HG03571 (cell line): ENCODE data around the gene PRUNE2.

ENCODE experiments used
- ATAC-seq: cut with Tn5 transposase; IDR thresholded peaks from one replicate; pipeline ENCODE4 v1.9.1; 2021; ENCODE audit not compliant: unreplicated experiment

PRUNE2 gene

GRCh38 chr9:76900884-76901440, 5.0 kb downstream of the PRUNE2 start:
- no peak for ATAC-seq

- no peak for ATAC-seq
Observed at GRCh38 chr9:76898786-76899185, 7.1 kb downstream of the PRUNE2 start.

DNA sequence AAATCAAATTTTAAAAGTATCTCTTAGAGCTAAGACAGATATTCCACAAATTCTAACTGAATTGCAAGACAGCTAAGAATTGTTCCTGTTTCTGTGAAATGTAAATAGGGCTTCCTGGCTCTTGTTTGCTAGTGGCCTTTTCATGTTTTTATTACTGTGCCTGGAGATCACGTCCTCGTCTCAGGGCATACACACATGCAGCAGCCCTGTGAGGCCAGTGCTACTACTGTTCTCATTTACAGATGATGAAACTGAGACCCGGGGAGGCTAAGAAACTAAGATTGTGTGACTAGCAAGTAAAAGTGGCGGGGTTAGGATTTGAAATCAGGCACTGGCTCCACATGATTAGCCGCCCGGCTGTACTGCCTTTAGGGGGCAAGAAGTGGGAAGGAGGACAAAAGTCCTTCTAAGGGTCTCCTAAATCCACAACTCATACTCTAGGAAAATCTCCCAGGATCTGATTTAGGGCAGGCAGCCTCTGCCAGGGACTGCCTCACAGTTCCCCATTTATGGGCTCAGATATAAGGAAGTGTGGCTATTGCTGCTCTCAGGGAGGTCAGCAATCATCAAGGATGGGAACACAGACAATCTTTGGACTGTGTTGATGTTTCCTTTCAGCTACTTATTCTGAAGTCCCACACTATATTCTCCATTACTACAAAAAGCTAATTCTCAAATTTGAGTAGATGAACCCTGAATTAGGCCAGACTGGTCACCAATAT, 7.9 kb downstream of the PRUNE2 start:
- ATAC-seq: no peak

GRCh38 chr9:76896035-76896434, 9.9 kb downstream of the PRUNE2 start:
- ATAC-seq: no peak

DNA sequence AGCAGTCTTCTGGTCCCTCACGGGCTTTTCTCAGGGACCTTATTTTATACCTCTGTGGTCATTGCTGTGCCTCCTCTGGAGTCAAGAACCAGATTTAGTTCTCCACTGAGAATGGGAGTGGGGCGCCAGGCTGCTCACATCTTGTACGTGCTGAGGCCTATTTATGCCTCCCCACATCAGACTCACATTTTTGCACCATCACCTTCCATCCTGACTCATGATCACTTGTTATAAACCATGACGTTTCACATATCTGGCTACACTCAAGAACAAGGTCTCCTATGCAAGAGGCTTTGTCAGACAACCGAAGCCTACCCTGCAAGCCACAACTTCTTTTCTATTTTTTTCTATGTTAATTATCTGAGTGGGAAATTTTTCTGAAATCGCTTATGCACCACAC, 10.7 kb downstream of the PRUNE2 start:
- no peak for ATAC-seq

- no peak for ATAC-seq
Observed at GRCh38 chr9:76894198-76894597, 11.7 kb downstream of the PRUNE2 start.

- ATAC-seq: no peak
Observed at GRCh38 chr9:76893395-76893932, 12.4 kb downstream of the PRUNE2 start.

DNA sequence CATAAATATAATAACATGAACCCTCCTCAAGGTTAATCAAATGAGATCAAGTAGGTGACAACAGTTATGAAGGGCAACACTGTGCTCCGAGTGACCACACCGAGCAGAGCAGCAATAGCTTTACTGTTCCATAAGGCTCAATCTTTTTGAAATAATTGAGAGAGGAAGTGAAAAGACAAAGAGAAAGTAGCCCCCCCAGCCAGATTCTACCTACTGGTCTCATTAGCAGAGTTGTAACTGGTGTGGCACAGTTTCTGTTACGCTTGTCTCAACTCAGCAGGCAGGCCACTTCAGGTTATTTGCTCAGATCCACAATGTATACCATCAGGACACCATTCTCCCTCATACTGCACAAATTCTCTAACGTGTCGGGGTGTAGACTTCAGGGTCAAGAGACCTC, 14.0 kb downstream of the PRUNE2 start:
- ATAC-seq: no peak

- ATAC-seq: no peak
Observed at GRCh38 chr9:76891279-76891678, 14.6 kb downstream of the PRUNE2 start.

DNA sequence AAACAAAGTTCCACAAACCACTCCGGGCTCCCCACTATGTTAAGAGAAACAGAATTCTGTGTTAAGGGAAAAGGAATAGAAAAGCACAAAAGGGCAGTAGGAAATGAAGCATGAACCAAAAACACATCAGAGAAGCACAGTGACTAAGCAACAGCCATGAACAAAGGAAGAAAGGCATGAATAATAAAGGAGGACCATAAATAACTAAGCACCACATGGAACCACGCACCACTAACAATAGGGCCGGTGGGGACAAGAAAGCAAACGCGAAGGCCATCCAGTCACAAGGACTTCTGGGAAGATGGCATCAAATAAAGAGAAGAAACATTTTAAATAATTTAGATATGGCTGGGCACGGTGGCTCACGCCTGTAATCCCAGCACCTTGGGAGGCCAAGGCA, 18.0 kb downstream of the PRUNE2 start:
- ATAC-seq: no peak

GRCh38 chr9:76887003-76887821, 18.7 kb downstream of the PRUNE2 start:
- no peak for ATAC-seq

GRCh38 chr9:76886318-76886717, 19.6 kb downstream of the PRUNE2 start:
- ATAC-seq: no peak

- no peak for ATAC-seq
Observed at GRCh38 chr9:76884823-76885222, 21.1 kb downstream of the PRUNE2 start.

DNA sequence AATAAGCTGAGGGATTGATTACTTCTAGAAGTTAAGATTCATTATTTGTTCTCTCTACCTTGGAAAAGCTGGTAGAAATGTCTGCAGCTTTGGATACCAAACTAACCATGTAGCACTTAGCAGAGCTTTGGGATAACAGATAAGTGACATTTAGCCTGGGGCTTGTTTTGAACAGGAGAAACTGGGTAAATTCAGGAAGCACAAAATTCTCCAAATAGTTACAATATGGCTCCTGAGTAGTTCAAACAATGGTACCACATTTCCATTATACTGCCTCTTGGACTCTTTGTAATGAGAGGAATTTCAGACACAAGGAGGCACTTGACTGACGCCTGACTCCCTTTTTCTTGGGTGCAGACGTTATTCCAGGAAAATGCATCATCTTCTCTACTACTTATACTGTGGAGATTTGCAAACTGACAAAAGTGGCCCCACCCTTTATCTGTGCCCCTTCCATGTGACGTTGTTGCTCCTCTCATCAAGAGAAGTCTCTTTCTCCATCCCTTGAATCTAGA, 22.5 kb downstream of the PRUNE2 start:
- no peak for ATAC-seq

- peak; percentile 86 for ATAC-seq
Observed at GRCh38 chr9:76882686-76883085, 23.2 kb downstream of the PRUNE2 start.

GRCh38 chr9:76880210-76880609, 25.7 kb downstream of the PRUNE2 start:
- ATAC-seq: no peak

DNA sequence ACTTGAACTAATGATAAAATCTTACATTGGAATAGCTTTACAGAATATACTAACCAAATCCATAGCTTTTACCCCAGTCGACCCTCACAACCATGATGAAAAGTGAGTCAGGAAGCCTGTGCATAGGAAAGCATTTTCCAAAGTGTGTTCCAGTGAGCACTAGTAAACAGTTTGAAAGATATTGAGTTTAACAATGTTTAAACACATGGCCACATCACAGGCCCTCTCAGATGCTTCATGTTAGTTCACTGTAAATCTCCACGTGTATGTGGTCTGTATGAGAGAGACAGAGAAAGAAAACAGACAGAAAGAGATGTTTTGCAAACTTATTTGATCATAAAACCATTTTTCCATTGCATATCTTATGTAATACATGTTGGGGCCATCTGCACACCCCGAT, 27.0 kb downstream of the PRUNE2 start:
- no peak for ATAC-seq

DNA sequence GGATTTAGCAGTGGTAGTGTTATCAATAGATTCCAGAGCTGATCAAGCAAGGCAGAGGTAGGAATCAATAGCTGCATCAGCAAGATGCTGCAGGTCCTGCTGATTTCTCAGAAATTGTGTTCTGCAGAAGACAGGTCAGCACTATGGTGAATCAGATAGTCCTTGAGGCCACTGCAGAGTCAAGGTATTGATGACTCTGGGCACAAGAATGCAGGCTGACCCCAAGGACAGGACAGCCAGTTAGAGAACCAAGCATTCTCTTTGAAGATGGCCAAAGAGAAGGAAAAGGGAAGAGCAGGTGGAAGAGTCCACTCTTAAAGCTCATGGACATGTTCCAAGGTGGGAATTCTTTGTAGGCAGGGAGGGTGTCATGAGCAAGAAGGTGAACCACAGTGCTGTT, 28.0 kb downstream of the PRUNE2 start:
- ATAC-seq: no peak

DNA sequence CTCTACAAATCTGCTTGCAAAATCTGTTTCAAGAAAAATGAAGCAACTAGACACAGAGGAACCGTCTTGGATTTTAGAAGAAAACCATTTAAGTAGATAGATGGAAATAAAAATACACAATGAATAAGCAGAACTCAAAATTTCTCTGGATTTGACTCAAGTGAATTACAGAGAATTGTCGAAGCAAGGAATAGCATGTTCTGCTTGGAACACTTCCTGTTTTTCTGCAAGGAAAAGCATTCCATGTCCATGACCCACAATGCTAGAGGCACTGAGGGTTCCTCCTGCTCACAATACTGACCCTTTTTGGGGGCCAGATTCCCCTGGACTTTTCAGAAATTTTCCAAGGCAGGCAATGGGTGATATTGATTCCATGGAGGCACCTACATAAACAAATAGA, 29.8 kb downstream of the PRUNE2 start:
- no peak for ATAC-seq

GRCh38 chr9:76873821-76874220, 32.1 kb downstream of the PRUNE2 start:
- ATAC-seq: no peak

DNA sequence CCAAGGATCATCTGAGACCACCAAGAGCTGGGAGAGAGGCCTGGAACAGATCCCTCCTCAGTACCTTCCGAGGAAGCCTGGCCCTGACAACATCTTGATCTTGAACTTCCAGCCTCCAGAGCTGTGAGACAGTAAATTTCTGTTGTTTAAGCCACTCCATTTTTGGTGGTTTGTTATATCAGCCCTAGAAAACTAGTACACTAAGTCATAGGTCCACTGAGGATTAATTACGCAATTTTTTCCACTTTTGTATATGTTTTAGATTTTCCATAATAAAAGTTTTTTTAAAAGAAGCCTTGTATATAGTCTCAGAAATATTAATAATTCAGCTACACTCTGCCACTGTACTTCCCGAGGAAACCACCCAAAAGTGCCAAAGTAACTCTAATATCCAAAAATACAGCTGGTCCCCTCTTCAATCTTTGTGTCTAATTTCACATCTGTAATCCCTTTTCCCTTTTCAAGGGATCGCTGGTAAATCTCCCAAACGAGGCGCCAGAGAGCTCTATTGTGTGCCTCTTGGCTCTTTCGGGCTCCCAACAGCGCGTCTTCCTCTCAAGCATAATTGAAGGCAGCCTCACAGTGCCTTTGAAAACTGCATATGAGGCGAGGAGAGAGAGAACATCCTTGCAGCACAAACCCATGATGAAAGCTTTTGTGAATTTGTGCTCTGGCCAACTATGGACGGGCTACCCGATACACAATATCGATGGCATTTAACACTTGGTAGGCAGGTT, 32.7 kb downstream of the PRUNE2 start:
- no peak for ATAC-seq
